Measurements from ENCODE around the gene CAV3.

DNA sequence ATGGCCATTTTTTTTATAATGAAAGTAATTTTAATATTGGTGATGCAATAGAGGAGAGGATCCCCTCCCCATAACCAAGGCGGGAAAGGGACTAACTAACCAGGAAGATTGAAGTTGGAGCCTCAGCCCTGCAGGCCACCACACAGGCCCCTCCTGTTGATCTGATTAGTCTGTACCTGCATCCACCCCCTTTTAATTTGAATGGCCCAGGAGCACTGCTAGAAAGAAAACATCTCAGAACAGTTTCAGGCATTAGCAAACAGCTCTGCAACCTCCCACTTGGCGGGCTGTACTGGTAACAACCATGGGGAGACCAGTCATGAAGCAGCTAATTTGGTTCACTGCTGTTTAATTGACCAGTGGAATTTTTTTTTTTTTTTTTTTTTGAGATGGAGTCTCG is 10.3 kb downstream of the CAV3 start:
- TF ChIP-seq, protein P1, sequence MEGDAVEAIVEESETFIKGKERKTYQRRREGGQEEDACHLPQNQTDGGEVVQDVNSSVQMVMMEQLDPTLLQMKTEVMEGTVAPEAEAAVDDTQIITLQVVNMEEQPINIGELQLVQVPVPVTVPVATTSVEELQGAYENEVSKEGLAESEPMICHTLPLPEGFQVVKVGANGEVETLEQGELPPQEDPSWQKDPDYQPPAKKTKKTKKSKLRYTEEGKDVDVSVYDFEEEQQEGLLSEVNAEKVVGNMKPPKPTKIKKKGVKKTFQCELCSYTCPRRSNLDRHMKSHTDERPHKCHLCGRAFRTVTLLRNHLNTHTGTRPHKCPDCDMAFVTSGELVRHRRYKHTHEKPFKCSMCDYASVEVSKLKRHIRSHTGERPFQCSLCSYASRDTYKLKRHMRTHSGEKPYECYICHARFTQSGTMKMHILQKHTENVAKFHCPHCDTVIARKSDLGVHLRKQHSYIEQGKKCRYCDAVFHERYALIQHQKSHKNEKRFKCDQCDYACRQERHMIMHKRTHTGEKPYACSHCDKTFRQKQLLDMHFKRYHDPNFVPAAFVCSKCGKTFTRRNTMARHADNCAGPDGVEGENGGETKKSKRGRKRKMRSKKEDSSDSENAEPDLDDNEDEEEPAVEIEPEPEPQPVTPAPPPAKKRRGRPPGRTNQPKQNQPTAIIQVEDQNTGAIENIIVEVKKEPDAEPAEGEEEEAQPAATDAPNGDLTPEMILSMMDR (IDR thresholded peaks at IDR 0.05; ENCODE audit: extremely low read depth in 1 of 2, insufficient read depth in 1 of 2, low read depth in 1 of 2, low read length in 2 of 2) = no peak
- TF ChIP-seq FOS (IDR thresholded peaks at IDR 0.05; ENCODE audit: borderline replicate concordance, insufficient read depth, low read length) (no peak), EZH2 (IDR thresholded peaks at IDR 0.05; ENCODE audit: borderline replicate concordance, low read depth, low read length, severe bottlenecking) (no peak), JUN (IDR thresholded peaks at IDR 0.05; ENCODE audit: borderline replicate concordance, insufficient read depth, insufficient read length, low read depth) (no peak)
